Epidermal melanocyte (primary cell): ENCODE measurements around the gene IRAK2.

Experiments
- DNase-seq: peaks from one replicate; pipeline ENCODE4 v3.0.0; 2011; ENCODE audit warnings: low spot score; ENCODE audit not compliant: insufficient read length

IRAK2 gene

DNA sequence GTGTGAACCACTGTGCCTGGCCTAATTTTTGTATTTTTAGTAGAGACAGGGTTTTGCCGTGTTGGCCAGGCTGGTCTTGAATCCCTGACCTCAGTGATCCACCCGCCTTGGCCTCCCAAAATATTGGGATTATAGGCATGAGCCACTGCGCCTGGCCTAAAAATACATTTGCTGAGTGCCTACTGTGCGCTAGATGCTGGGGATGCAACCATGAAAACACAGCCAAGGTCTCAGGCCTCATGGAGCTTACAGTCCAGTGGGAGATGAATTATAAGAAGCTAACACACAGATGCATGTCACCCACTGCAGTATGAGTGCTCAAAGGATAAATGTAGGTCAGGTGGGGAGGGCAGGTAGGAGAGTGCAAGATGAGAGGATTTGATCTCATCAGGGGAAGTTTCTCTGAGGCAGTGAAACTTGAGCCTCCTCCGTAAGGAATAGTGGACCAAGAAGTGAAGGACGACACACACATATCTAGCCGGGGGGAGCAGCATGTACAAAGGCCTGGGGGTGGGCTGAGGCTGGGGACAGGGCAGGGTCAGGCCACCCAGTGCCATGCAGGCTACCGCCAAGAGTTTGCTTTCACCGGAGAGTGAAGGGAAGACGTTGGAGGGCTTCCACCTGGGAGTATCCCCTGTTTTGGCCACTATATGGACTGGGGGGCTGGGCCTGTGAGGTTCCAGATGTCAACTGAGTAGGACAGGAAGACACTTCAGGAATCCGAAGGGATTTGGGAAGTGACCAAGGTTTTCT is 24.3 kb downstream of the IRAK2 start:
- DNase-seq = no peak

DNA sequence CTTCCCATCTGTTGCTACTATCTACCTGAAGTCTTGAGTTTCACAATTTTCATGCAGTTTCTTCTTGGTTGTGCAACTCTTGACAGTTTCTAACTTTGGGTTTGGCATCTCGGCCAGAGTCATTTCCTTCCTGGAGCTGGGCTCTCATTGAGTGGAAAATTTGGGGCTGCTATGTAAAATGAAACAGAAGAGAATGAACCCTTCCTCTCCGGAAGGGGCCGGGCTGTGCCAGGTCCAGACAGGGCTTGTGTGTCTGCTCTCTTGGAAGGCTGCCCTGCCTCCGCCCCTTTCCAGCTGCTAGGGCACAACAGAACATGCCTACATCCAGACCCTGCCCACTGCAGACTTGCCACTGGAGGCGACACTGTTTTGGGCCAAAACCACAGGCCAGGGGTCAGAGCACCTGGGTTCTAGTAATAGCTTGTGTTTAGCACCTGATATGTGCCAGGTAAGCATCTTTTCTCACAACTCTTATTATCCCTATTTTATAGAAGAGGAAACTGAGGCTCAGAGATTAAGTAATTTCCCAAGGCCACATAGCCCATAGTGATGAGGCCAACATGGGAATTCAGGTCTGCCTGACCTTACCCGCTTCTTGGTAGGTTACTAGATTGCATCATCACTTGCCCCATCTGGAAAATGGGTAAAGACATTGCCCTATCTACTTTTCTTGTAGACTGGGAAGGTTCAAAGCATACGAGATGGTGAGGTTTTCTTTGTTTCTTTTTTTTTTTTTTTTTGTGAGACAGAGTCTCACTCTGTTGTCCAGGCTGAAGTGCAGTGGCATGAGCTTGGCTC is 25.0 kb downstream of the IRAK2 start:
- peak; percentile 38 for DNase-seq

DNA sequence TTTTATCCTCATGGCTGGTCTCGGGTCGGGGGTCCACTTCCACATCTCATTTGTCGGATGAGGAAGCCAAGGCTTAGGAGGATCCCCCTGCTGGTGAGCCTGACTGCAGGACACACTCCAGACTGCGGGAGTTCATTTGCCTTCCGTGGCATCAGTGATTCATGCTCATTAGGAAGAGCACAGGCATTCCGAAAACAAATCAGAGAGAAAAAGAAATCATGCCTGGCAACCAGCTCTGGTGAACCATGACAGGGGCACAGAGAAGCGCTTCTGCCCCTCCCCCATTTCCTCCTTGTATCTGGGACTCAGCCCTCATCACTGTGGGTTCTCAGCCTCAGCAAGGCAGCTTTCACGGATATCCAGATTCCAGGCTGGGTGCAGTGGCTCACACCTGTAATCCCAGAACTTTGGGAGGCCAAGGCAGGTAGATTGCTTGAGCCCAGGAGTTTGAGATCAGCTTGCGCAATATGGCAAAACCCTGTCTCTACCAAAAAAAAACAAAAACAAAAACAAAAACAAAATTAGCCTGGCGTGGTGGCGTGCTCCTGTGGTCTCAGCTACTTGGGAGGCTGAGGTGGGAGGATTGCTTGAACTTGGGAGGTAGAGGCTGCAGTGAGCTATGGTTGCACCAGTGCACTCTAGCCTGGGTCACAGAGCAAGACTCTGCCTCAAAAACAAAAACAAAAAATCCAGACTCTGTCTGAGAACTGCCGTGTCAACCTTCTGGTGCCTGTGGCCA is 28.4 kb downstream of the IRAK2 start:
- no peak for DNase-seq

DNA sequence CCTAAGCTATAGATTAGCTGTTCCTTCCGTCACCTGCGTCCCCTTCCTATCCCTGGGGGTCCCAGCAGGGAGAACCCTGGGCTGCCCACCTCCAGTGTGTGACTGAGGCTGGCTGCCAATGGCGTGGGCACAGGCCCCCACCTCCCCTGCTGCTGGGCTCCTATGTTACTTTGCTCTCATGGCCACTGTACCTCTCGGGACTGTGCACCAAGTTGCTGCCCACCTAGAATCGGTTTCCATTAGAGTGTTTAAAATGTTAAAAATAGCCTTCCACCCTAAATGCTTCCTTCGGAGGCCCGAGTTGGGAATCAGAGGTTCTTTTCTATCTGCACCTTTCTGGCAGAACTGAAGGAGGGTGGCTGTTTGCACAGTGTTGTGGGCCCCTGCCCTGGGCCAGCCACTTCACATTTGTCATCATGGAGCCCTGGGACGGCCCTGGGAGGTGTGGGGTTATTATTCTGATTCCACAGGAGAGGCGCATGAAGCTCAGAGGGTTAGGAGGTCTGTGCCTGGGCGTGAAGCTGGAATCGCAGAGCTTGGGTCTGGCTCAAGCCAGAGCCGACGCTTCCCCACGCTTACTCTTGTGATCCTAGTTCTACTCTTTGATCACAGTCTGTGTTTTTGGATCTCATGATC is 29.1 kb downstream of the IRAK2 start:
- no peak for DNase-seq

DNA sequence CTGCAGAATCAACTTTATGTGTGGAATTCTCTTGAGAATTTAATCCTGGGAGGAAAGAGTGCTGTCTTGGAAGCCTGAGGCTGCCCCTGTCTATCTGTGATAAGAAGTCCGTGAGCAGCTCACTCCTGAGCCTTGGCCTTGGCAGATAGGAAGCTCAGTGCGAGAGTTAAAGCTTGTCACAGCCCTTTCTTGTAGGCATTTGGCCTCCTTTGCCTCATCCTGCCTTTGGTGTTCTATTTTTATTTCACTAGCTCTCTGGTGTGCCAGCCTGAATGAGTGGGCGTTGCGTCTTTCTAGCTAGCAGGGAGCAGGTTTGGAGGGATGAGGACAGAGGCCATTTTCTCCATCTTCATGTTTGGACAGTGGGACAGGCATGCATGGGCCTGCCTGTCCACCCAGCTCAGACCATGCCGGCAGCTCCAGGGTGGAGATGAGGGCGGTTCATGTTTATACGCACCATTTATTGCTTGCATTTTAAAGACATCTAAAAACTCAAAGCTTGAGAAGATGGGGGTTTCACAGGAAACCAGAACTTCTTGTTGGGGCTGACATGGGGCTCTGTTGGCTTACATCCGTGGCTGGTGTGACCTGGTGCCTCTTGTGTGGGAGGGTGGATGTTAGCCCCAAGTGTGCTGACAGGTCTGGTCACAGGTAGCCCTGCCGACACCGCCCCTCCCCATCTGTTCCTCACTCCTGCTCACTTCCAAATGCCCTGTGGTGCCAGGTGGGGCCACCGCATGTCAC is 29.8 kb downstream of the IRAK2 start:
- no peak for DNase-seq

DNA sequence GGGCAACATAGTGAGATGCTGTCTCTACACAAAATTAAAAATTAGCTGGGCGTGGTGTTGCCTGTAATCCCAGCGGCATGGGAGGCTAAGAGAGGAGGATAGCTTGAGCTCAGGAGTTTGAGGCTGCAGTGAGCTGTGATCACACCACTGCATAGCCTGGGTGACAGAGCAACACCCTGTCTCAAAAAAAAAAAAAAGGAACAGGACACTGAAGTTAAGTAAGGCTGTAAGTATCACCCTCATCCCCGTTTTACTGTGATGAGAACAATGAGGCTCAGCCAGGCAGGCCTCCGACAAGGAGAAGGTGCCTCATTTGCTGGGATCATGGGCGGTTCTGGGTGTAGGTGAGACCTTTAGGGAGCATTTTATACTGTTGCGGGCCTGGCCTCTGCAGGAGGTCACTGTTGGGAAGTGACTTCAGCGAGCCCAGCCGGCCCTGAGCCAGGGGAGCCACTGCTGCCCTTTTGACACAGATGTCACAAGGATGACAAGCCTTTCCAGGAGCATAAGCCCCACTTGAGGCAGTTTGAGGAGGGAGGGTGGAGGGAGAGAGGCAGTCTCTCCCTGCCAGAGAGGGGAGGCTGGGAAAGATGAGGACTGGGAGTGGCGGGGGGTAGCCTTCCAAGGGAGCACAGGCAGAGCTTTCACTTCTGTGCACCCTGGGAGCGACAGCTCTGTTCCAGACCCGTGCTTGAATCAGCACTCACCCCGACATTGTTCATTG is 30.8 kb downstream of the IRAK2 start:
- no peak for DNase-seq

DNA sequence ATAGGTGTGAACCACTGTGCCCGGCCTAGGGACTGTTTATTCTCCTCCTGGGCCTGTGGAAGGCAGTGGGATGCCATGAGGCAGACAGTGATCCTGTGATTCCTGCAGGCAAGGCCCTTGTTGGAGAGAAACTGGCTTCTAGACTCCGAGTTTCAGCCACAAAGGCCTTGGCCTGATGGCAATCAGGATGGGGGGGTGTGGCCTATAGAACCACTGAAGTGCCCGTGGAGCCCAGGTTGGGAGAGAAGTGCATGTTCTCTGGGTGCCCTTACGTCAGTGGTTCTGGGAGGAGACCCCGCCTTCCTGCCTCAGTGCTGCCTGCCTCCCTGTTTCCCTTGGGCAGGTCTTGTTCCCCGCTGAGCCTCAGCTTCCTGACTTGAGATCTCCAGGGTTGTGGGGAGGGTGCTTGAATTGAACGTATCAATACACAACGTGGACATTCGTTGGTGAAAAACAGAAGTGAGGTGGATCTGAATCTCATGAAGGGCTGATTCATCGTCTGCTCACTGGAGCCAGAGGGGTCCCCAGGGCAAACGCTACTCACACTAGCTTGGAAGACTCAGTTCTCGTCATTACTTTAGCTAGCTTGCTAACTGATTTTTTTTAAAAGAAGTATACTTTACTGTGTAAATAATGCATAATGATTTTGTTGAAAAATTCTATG is 31.8 kb downstream of the IRAK2 start:
- DNase-seq = no peak

DNA sequence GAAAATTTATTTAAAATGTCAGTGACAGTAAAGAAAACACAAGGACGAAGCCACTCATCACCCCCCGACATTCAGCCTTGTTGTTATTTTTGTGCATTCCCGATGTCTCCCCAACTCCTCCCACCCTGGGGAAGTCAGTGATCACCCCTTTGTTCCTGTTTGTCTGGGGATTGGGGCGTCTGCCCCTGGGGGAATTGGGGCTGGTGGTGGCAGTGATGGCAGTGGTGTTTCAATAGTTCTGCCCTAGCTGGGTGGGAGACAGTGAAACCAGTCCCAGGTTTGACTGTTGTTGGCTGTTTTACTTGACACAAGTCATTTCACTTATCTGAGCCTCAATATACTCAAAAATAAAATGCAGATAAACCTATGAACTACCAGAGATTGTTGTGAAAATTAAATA is 33.5 kb downstream of the IRAK2 start:
- no peak for DNase-seq

DNA sequence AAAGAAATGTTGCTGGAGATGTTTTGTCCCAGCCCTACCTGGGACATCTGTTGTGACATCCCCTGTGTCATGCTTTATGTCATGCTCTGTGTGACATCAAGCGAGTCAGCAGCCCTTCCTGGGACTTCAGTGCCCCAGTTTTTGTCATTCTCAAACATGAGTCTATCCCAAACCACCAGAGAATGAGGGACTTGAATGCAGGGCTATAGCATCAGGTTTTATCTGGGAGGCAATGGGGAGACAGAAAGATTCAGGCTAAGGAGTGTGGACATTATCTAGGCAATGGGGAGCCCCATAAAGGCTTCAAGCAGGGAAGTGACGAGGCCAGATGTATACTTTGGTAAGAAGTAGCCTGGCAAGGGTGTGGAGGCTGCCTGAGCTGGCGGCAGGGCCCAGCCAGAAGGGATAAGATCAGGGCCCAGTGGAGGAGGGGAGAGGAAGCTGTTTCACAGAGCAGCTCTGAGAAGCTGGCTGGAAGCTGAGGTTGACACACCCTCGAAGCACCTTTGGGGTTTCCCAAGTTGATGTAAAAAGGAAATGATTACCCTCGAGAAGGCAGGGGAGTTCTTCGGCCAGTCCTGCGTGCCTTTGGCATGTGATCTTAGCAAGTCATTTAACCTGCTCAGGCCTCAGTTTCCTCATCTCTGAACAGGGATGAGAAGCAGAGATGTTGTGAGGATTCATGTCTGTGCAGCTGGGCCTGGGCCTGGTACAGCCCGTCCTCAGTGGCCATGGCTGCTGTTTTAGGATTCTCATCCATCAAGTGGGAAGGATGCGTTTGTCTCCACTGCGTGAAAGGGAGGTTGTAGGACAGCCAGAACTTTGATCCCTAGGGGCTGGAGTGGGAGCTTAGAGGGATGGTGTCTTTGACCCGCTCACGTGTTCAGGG is 34.3 kb downstream of the IRAK2 start:
- DNase-seq = no peak

DNA sequence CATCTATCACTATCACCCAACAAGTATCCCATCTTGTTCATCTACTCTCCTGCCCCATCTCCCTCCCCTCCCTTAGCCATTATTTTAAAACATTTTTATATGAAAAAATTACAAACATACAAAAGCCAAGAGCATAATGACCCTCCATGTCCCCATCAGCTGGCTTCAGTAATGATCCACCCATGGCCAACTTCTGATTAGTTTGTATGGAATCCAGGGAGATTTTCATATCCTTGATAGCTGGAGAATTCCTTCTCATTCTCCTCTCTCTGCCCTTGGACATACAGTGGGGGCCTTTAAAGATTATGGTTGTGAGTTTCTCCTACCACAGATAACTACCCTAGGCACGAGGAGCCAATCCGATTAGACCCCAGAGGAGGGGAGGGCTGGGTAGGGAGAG is 40.2 kb downstream of the IRAK2 start:
- DNase-seq = no peak

DNA sequence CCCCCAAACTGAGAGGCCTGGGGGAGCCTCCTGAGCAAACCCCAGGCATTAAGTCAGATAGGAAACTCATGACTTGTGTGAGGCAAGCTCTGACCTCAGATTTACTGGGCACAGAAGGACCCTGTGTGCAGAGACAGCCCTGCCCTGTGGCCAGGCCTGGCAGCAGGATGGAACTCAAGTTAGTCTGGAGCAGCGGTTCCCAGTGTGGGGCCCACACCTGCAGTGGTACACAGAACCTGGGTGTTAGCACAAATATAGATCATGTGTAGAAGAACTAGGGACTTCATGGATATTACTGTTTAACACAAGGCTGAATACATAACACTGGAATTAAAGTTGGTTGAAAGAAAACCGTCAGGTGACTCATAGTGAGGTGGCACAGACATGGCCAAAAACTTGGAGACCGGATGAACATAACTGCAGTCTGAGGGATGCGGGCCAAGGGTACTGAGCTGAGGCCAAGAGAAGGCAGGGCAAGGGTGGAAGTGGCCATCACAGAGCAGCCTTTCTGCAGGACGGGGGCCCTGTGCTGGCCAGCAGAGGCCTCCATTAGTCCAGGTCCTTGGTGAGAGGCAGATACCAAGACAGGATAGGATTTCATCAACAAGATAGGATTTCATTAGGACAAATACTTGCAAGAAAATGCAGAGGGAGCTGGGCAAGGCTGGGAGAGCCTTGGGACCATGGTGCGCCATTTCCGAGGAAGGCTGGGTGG is 40.9 kb downstream of the IRAK2 start:
- DNase-seq = no peak

DNA sequence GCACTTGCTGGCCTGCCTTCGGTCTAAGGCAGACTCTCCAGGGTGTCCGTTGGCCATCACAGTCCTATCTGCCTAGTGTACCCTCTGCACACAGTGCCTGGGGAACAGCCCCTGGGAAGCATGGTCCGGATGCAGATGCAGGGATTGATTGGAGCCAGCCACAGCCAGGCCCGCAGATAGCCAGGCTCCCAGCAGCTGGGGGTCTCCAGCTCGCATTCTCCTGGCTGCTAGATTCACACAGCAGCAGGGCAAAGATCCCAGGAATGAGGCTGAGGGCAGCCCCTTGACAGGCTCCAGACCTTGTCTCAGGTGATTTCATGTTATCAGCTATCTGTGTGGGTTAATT is 41.4 kb downstream of the IRAK2 start:
- DNase-seq = no peak

DNA sequence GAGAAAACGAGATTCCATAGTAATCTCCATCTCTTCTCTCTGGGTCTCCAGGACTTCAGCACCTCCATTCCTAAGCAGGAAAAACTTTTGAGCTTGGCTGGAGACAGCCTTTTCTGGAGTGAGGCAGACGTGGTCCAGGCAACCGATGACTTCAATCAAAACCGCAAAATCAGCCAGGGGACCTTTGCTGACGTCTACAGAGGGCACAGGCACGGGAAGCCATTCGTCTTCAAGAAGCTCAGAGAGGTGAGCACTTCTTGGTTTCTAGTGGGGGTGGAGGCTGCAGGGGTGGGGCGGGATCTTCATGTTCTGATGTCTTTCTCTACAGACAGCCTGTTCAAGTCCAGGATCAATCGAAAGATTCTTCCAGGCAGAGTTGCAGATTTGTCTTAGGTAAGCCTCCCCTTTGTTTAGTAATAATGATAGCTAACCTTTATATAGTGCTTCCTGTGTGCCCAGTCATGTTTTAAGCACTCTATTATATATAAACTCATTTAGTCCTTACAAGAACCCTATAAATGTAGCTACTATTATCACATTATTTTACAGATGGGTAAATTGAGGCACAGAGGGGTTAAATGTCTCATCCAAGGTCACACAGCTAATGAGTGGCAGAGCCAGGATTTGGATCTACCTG is 48.6 kb downstream of the IRAK2 start:
- no peak for DNase-seq

DNA sequence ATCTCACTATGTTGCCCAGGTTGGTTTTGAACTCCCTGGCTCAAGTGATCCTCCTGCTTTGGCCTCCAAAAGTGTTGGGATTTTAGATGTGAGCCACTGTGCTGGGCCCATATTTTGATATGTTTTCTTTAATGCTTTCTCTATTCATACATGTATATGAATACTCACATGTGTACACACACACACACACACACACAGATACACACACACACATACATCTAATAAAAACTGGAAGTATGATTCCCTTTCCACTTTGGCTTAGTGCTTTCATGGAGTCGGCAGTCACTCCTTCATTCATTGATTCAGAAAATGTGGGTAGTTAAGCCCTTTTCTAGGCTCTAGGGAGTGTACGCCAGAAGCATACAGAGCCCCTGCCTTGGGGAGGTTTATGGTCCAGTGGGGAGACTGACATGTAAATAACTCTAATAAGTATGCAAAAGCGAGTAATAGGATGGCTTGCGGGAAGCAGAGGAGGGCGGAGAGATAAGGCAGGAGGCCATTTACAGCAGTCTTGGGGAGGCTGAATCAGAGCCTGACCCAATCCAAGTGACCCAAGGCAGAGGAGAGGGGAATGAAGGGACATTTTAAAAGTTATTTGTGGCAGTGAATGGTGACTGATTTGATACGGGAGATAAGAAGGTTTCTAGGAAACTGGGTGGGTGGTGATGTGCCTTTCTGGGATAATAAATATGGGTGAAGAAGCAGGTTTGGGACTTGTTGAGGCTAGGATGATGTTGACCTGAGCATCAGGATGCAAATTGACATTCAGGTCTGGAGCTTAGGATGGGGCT is 51.1 kb downstream of the IRAK2 start:
- no peak for DNase-seq

DNA sequence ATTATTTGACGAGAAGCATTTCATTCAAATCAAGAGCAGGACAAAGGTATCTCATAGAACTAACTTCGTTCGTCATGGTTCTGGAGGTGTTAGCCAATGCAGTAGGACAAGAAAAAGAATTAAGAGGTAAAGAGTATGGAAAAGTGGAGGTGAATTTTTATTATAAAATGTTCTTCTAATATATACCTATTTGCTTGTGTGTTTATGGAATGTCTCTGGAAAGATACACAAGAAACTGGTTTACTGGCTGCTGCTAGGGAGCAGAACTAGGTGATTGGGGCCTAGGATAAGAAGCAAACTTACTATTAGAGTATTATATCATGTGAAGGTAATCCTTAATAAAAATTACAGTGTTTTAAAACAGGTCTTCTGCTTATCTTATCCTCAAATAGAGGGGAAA is 52.6 kb downstream of the IRAK2 start:
- DNase-seq = no peak

DNA sequence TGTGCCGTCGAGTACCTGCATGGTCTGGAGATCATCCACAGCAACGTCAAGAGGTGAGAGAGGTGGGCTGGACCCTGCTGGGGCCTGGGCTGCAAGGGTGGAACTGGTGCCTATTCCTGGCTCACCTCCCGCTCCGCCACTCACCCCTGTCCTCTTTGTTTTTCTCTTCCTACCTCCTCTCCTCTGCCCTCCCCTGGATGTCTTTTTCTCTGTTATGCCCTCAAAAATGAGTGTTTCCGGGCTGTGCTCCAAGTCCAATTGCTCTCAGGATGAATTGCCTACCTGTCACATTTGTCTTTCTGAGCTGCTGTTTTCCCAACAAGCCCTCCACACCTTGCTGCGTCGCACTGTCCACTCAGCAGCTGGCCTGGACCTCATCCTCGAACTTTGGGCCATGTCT is 55.0 kb downstream of the IRAK2 start:
- no peak for DNase-seq
